Measurements from ENCODE around the gene LAGE3. TPM values are rescaled to one million over a fixed set of nuclear protein-coding genes. Genes with fewer than 3 reads are reported as not detected.

LAGE3 gene
- total RNA-seq, 3 donors from 2014 or later, result 10.7 to 18.5 (median 13.9) TPM

DNA sequence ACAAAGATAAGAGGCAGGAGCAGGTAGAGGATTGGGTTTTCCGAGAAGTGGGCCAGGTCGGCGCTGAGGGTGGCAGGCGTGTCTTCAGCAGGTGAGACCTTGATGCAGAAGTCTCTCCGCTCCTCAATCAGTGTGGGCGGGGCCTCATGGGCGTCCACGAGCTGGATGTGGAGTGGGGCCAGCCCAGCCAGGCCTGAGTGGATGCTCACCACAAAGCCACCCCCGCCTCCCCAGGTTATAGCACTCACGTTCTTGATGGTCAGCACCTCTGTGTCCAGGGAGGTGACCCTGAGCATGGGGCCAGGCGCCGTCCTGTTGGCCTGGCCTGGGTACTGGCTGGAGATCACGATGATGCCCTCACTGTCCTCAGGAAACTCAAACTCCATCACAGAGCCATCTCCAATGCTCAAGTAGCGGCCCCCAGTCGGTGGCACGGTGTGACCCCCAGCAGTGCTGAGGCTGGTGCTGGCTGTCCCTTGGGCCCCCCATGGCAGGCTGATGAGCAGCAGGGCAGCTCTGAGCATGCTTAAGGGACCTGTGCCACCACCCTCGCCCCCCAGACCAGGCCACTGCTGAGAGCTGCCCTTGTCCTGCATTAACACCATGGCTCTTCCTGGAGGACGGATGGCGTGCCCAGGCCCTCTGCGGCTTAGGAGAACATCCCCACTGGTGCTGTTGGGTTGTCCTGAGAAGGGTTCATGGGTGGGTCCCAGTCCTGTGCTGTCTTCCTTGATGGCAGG, 9.4 kb upstream of the LAGE3 start:
- Histone ChIP-seq H3K4me1 (ENCODE audit: low read depth) (no peaks in the 10 kb centered on the region), H3K9me3 (no peaks in the 10 kb centered on the region), H3K4me3 (no peak overlapping the region), H3K36me3 (ENCODE audit: low read depth) (no peaks in the 10 kb centered on the region)
- intact Hi-C loops (cut with DNase I, micrococcal nuclease), result no loop called here
- TF ChIP-seq, protein P1, sequence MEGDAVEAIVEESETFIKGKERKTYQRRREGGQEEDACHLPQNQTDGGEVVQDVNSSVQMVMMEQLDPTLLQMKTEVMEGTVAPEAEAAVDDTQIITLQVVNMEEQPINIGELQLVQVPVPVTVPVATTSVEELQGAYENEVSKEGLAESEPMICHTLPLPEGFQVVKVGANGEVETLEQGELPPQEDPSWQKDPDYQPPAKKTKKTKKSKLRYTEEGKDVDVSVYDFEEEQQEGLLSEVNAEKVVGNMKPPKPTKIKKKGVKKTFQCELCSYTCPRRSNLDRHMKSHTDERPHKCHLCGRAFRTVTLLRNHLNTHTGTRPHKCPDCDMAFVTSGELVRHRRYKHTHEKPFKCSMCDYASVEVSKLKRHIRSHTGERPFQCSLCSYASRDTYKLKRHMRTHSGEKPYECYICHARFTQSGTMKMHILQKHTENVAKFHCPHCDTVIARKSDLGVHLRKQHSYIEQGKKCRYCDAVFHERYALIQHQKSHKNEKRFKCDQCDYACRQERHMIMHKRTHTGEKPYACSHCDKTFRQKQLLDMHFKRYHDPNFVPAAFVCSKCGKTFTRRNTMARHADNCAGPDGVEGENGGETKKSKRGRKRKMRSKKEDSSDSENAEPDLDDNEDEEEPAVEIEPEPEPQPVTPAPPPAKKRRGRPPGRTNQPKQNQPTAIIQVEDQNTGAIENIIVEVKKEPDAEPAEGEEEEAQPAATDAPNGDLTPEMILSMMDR (IDR thresholded peaks at IDR 0.05), result no peak
- DNase-seq (no peak), ATAC-seq (no peak)

DNA sequence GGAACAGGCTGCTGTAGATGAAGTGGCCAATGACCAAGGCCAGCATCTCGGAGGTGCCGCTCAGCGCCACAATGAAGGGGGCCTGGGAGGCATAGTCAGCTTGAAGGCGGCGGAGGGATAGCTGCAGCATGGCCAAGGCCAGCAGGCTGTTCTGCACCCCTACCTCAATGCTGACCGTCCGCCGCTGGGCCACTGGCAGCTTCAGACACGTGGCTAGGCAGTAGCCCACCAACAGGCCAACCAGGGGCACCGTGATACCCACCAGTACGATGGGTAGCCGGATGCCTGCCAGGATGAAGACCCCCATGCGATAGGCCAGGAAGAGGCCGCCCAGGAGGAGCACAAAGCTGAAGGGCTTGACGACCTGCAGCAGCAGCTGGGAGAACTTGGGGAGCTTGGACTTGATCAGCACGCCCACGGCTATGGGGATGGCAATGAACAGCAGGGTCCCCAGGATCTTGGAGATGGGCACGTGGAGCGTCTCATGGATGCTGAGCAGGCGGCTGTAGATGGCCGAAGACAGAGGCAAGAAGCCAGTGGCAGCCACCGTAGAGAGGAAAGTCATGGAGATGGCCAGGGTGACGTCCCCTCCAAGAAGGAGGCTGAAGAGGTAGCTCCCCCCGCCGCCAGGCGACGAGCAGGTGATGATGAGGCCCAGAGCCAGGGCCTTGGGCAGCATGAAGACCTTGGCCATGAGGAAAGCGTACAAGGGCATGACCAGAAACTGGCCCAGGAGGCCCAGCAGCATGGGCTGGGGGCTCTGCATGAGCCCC, 8.6 kb upstream of the LAGE3 start:
- H3K4me1 ChIP-seq (ENCODE audit: low read depth), result no peaks in the 10 kb centered on the region
- intact Hi-C loops (cut with DNase I, micrococcal nuclease), result no loop called here
- no peaks in the 10 kb centered on the region for H3K9me3 ChIP-seq
- TF ChIP-seq, protein P1 (IDR thresholded peaks at IDR 0.05), result no peak
- ATAC-seq (no peak), DNase-seq (no peak)
- no peaks in the 10 kb centered on the region for H3K36me3 ChIP-seq (ENCODE audit: low read depth)
- no peak overlapping the region for H3K4me3 ChIP-seq

- ATAC-seq (peak; percentile 58), DNase-seq (peak; percentile 59 to 81 (median 79))
- Histone ChIP-seq H3K4me3 (peak within 1 kb of the TSS; percentile 65), H3K36me3 (ENCODE audit: low read depth) (no peaks in the 10 kb centered on the region), H3K9me3 (no peaks in the 10 kb centered on the region), H3K4me1 (ENCODE audit: low read depth) (no peaks in the 10 kb centered on the region)
- TF ChIP-seq, protein P1 (IDR thresholded peaks at IDR 0.05), result no peak
- intact Hi-C loops (cut with DNase I, micrococcal nuclease), result no loop called here
These were observed 7.5 kb upstream of the LAGE3 start, which contains the start of gene UBL4A for GRCh38 chrX:154486396-154487207. Gene UBL4A (minus strand): TSS chrX:154486615. CDS start chrX:154486584, 31 bp downstream.

GRCh38 chrX:154486052-154486395, 6.9 kb upstream of the LAGE3 start:
- DNase-seq, result peak; percentile 36 to 72 (median 58)
- intact Hi-C loops (cut with DNase I, micrococcal nuclease), result no loop called here
- no peaks in the 10 kb centered on the region for H3K9me3 ChIP-seq
- H3K4me1 ChIP-seq (ENCODE audit: low read depth), result no peaks in the 10 kb centered on the region
- ATAC-seq, result peak; percentile 4
- TF ChIP-seq, protein P1 (IDR thresholded peaks at IDR 0.05), result no peak
- peak overlapping the region; percentile 65 for H3K4me3 ChIP-seq
- no peaks in the 10 kb centered on the region for H3K36me3 ChIP-seq (ENCODE audit: low read depth)

- TF ChIP-seq, protein P1 (IDR thresholded peaks at IDR 0.05), result no peak
- intact Hi-C loops (cut with DNase I, micrococcal nuclease), result no loop called here
- DNase-seq (no peak), ATAC-seq (no peak)
- Histone ChIP-seq H3K9me3 (no peaks in the 10 kb centered on the region), H3K36me3 (ENCODE audit: low read depth) (no peaks in the 10 kb centered on the region), H3K4me3 (peak overlapping the region; percentile 65), H3K4me1 (ENCODE audit: low read depth) (no peaks in the 10 kb centered on the region)
These were observed 6.3 kb upstream of the LAGE3 start for GRCh38 chrX:154485150-154486051.
